ENCODE results near the gene ZNF385B.

DNA sequence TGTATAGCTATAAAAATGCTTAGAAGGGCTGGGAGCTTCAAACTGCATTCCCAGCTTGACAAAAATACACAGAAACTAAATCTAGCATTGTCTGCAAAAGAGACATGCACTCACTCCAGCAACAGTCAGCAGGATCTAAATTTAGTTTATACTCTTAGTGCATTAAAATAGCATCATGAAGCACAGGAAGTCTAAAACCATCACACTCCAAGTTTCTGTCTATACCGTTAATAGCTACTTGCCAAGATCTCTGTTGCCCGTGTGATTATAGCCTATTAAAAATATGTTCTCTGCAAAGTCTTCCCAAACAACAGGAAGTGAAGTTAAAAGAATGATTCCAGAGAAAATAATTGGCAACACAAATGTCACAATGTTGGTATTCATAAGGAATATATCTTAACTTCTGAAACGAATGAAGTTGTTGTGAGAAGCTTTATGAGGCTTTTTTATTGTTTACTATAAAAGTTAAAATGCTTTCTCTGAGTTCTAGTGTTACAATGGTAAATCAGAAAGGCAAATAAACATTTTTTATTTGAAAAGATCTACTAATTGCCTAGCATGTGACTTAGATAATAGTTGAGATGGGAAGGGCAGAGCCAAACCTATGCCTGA is 184.2 kb downstream of the ZNF385B start:
- TF ChIP-seq, protein P1, sequence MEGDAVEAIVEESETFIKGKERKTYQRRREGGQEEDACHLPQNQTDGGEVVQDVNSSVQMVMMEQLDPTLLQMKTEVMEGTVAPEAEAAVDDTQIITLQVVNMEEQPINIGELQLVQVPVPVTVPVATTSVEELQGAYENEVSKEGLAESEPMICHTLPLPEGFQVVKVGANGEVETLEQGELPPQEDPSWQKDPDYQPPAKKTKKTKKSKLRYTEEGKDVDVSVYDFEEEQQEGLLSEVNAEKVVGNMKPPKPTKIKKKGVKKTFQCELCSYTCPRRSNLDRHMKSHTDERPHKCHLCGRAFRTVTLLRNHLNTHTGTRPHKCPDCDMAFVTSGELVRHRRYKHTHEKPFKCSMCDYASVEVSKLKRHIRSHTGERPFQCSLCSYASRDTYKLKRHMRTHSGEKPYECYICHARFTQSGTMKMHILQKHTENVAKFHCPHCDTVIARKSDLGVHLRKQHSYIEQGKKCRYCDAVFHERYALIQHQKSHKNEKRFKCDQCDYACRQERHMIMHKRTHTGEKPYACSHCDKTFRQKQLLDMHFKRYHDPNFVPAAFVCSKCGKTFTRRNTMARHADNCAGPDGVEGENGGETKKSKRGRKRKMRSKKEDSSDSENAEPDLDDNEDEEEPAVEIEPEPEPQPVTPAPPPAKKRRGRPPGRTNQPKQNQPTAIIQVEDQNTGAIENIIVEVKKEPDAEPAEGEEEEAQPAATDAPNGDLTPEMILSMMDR (tag by site-specific recombination; IDR thresholded peaks at IDR 0.05): no peak
- TF ChIP-seq ZNF621 (tag by site-specific recombination; IDR thresholded peaks at IDR 0.05) (no peak), ZBTB8A (tag by site-specific recombination; IDR thresholded peaks at IDR 0.05) (no peak), ZNF223 (tag by site-specific recombination; IDR thresholded peaks at IDR 0.05) (no peak), PBX3 (CRISPR knock-in tag; IDR thresholded peaks at IDR 0.05) (no peak), OSR2 (tag by site-specific recombination; IDR thresholded peaks at IDR 0.05) (no peak), ZNF274 (IDR thresholded peaks at IDR 0.05; ENCODE audit: low read length) (no peak), ZNF274 (tag by site-specific recombination; IDR thresholded peaks at IDR 0.05; ENCODE audit: borderline replicate concordance) (no peak), ZNF626 (tag by site-specific recombination; IDR thresholded peaks at IDR 0.05) (no peak)
- TF ChIP-seq, protein P2, sequence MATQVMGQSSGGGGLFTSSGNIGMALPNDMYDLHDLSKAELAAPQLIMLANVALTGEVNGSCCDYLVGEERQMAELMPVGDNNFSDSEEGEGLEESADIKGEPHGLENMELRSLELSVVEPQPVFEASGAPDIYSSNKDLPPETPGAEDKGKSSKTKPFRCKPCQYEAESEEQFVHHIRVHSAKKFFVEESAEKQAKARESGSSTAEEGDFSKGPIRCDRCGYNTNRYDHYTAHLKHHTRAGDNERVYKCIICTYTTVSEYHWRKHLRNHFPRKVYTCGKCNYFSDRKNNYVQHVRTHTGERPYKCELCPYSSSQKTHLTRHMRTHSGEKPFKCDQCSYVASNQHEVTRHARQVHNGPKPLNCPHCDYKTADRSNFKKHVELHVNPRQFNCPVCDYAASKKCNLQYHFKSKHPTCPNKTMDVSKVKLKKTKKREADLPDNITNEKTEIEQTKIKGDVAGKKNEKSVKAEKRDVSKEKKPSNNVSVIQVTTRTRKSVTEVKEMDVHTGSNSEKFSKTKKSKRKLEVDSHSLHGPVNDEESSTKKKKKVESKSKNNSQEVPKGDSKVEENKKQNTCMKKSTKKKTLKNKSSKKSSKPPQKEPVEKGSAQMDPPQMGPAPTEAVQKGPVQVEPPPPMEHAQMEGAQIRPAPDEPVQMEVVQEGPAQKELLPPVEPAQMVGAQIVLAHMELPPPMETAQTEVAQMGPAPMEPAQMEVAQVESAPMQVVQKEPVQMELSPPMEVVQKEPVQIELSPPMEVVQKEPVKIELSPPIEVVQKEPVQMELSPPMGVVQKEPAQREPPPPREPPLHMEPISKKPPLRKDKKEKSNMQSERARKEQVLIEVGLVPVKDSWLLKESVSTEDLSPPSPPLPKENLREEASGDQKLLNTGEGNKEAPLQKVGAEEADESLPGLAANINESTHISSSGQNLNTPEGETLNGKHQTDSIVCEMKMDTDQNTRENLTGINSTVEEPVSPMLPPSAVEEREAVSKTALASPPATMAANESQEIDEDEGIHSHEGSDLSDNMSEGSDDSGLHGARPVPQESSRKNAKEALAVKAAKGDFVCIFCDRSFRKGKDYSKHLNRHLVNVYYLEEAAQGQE (tag by site-specific recombination; IDR thresholded peaks at IDR 0.05): no peak
